Measurements from ENCODE around the gene STMND1. TPM values are rescaled to one million over a fixed set of nuclear protein-coding genes. Genes with fewer than 3 reads are reported as not detected.

Gene STMND1
- total and polyA plus RNA-seq, 2 of the 8 experiments (the other 6 are each of a cell fraction or from before 2014, with no cell fraction given): not detected

DNA sequence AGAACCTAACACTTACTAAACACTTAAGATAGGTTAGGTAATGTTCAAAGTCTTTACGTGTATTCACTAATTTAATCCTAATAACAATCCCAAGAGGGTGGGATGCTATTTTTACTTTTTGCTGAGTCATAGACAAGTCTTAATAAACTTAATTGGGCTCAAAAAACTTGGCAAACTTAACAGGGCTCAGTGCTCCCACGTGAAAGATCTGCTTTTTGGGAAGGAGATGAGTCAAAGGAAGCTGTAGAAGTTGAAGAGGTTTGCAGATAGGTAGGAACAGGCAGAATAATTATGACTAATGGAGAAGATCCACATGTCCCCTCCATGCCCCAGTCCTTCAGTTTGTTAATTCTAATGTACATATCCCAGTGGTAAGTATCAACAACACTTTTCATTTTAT lies 44.5 kb upstream of the STMND1 start:
- H3K36me3 ChIP-seq (ENCODE audit: control insufficient read depth in 2 of 4, insufficient read depth in 4 of 4, low read length in 3 of 4): no peaks in the 10 kb centered on the region; a peak in 1 of 8 replicates
- no peaks in the 10 kb centered on the region for H3K9me3 ChIP-seq (ENCODE audit: insufficient read depth in 2 of 2, low read depth in 1 of 2, low read length in 1 of 2)
- no peaks in the 10 kb centered on the region for H3K79me1 ChIP-seq (ENCODE audit: low read depth, low read length)
- no peaks in the 10 kb centered on the region for H3K23me2 ChIP-seq (ENCODE audit: low read depth, low read length)
- no peak overlapping the region for H2BK20ac ChIP-seq (ENCODE audit: low read length)
- no peak overlapping the region for H2AK5ac ChIP-seq (ENCODE audit: low read depth, low read length)
- no peak overlapping the region for H4K8ac ChIP-seq (ENCODE audit: extremely low read depth, insufficient read depth, low read length)
- H3K4ac ChIP-seq (replicated peaks; ENCODE audit: insufficient read length, low read depth, low read length): no peak overlapping the region
- no peak overlapping the region for H3K18ac ChIP-seq (ENCODE audit: extremely low read depth, low read length)
- no peak overlapping the region for H2BK5ac ChIP-seq (ENCODE audit: low read depth, low read length)
- FAIRE-seq (no peak), DNase-seq (ENCODE audit: low read depth in 1 of 2, low spot score in 2 of 2) (no peak)
- H3K23ac ChIP-seq (ENCODE audit: insufficient read length): no peak overlapping the region
- H2AFZ ChIP-seq (ENCODE audit: low read length): no peak overlapping the region
- H3K4me1 ChIP-seq (replicated peaks in 1 of 4; ENCODE audit: control insufficient read depth in 3 of 4, insufficient read depth in 4 of 4, low read length in 3 of 4): no peaks in the 10 kb centered on the region
- no peak overlapping the region for H4K91ac ChIP-seq (replicated peaks; ENCODE audit: insufficient read length, low read length)
- no peak overlapping the region for H3K56ac ChIP-seq (replicated peaks; ENCODE audit: insufficient read length, low read depth, low read length)
- H4K5ac ChIP-seq (ENCODE audit: insufficient read length, low read depth, low read length): no peak overlapping the region
- no peak overlapping the region for H3K4me2 ChIP-seq (ENCODE audit: insufficient read depth in 1 of 2, low read depth in 2 of 2, low read length in 2 of 2)
- no peak overlapping the region for H2BK12ac ChIP-seq (ENCODE audit: low read depth, low read length)
- H2BK15ac ChIP-seq (ENCODE audit: low read length): no peak overlapping the region
- H3K27ac ChIP-seq (ENCODE audit: low read depth, low read length): no peak overlapping the region
- no peaks in the 10 kb centered on the region for H3K27me3 ChIP-seq (replicated peaks in 1 of 4; ENCODE audit: control insufficient read depth in 3 of 4, extremely low read depth in 1 of 4, insufficient read depth in 3 of 4, low read length in 3 of 4)
- ChIA-PET POLR2A (ENCODE audit: partially characterized antibody) (no interaction called here), CTCF (ENCODE audit: partially characterized antibody) (no interaction called here)
- H3K14ac ChIP-seq (ENCODE audit: insufficient read length): no peak overlapping the region
- no peaks in the 10 kb centered on the region for H4K20me1 ChIP-seq (replicated peaks in 1 of 2; ENCODE audit: control insufficient read depth in 1 of 2, insufficient read depth in 2 of 2, low read length in 2 of 2)
- H3K4me3 ChIP-seq (ENCODE audit: extremely low read depth in 1 of 4, insufficient read depth in 2 of 4, low read depth in 3 of 4, low read length in 4 of 4): no peak overlapping the region
- WGBS, 2 experiments (ENCODE audit: extremely low coverage in 1 of 2, insufficient coverage in 1 of 2, insufficient read length in 1 of 2, insufficient replicate concordance in 2 of 2, low coverage in 1 of 2, low lambda C conversion rate in 2 of 2, missing lambda C conversion rate in 1 of 2): 84% methylated on average over 2 of the region's 2 CpGs; no CpG with 5 or more reads in 1 of the 2 experiments
- H2BK120ac ChIP-seq (replicated peaks; ENCODE audit: low read depth, low read length): no peak overlapping the region
- H3K9ac ChIP-seq (replicated peaks in 1 of 4; ENCODE audit: extremely low read depth in 1 of 4, low read depth in 3 of 4, low read length in 3 of 4): no peak overlapping the region
- H3K79me2 ChIP-seq (ENCODE audit: control insufficient read depth in 1 of 2, insufficient read depth in 2 of 2, low read length in 2 of 2): no peaks in the 10 kb centered on the region
- TF ChIP-seq KDM4A (IDR thresholded peaks at IDR 0.05; ENCODE audit: low read depth, low read length, severe bottlenecking) (no peak), CBX5 (IDR thresholded peaks at IDR 0.05; ENCODE audit: low read depth, low read length) (no peak), MAFK (IDR thresholded peaks at IDR 0.05; ENCODE audit: low read depth, low read length) (no peak), EGR1 (IDR thresholded peaks at IDR 0.05; ENCODE audit: borderline replicate concordance, low read depth, low read length) (no peak), SIN3A (conservative IDR thresholded peaks at IDR 0.05 in 1 of 2, IDR thresholded peaks at IDR 0.05 in 1 of 2; ENCODE audit: low read depth in 1 of 2, low read length in 2 of 2) (no peak), TAF1 (IDR thresholded peaks at IDR 0.05; ENCODE audit: low read depth, low read length) (no peak), RBBP5 (IDR thresholded peaks at IDR 0.05; ENCODE audit: borderline replicate concordance, low read depth, low read length) (no peak), CHD1 (IDR thresholded peaks at IDR 0.05; ENCODE audit: low read depth, low read length) (no peak), SRF (IDR thresholded peaks at IDR 0.05; ENCODE audit: low read depth, low read length) (no peak), GTF2F1 (IDR thresholded peaks at IDR 0.05; ENCODE audit: borderline replicate concordance, low read depth, low read length) (no peak), SAP30 (IDR thresholded peaks at IDR 0.05; ENCODE audit: insufficient read depth, insufficient replicate concordance, low read length) (no peak)
- TF ChIP-seq, protein P1, sequence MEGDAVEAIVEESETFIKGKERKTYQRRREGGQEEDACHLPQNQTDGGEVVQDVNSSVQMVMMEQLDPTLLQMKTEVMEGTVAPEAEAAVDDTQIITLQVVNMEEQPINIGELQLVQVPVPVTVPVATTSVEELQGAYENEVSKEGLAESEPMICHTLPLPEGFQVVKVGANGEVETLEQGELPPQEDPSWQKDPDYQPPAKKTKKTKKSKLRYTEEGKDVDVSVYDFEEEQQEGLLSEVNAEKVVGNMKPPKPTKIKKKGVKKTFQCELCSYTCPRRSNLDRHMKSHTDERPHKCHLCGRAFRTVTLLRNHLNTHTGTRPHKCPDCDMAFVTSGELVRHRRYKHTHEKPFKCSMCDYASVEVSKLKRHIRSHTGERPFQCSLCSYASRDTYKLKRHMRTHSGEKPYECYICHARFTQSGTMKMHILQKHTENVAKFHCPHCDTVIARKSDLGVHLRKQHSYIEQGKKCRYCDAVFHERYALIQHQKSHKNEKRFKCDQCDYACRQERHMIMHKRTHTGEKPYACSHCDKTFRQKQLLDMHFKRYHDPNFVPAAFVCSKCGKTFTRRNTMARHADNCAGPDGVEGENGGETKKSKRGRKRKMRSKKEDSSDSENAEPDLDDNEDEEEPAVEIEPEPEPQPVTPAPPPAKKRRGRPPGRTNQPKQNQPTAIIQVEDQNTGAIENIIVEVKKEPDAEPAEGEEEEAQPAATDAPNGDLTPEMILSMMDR (IDR thresholded peaks at IDR 0.05; ENCODE audit: control extremely low read depth in 1 of 3, insufficient read depth in 1 of 3, low read depth in 1 of 3, low read length in 3 of 3): no peak

Data from H1 (cell line).